MG63 (cell line): Measurements from ENCODE around the gene UNC5A. TPM values are rescaled to one million over a fixed set of nuclear protein-coding genes. Genes with fewer than 3 reads are reported as not detected.

Source experiments
- DNase-seq: peaks from one replicate; pipeline ENCODE4 v3.0.0-alpha.2; 2020
- H3K27me3 ChIP-seq: fragments of 250-450 bp; sonication (Bioruptor Pico); 2 replicates; pipeline ENCODE4 v1.5.1; 2020; ENCODE audit warnings: mild to moderate bottlenecking, moderate library complexity
- H3K36me3 ChIP-seq: fragments of 250-450 bp; sonication (Bioruptor Pico); 2 replicates; pipeline ENCODE4 v1.5.1; 2020; ENCODE audit warnings: mild to moderate bottlenecking, moderate library complexity
- H3K4me3 ChIP-seq: fragments of 250-450 bp; sonication (Bioruptor Pico); 2 replicates; pipeline ENCODE4 v1.5.1; 2020; ENCODE audit warnings: mild to moderate bottlenecking, moderate library complexity
- H3K9me3 ChIP-seq: fragments of 250-450 bp; sonication (Bioruptor Pico); 2 replicates; pipeline ENCODE4 v1.5.1; 2020; ENCODE audit warnings: mild to moderate bottlenecking, moderate library complexity
- total RNA-seq: library from RNA; depleted of rRNA; stranded (reverse); fragments of >200 nt; shearing (Covaris generic); gene quantifications from 2 replicates; pipeline ENCODE4 v1.2.3, GENCODE V29; 2014; ENCODE audit warnings: low replicate concordance; rRNA removed

Gene UNC5A
- total RNA-seq = not detected in 2 replicates

DNA sequence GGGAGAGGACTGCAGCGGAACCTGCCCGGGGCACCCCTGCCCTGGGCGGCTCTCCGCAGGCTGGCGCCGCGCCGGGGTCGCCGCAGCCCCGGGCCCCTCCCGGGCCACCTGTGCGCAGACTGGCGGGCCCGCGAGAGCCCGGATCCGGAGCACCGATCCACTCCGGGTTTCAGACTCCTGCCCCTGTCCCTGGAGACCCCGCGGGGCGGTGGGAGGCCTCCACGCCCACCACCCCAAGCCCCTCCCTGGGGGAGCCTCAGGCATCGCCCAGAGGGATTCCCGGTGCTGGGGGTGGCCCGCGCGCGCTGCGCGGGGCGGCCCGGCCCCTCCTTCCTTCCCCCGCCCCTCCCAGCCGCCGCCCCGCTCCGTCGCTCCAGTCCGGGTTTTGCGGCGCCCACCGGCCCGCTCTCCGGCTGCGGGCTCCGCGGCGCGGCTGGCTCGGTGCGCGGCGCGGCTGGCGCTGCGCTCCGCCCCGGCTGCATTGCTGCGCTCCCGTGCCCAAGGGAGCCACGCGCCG, at the start of gene UNC5A:
Gene UNC5A, plus strand, starts transcription at position 479 of the 517 bp plus-strand sequence. CDS start 192 bp downstream, outside the sequence.
- peak; percentile 69 for DNase-seq
- Histone ChIP-seq H3K27me3 (peaks cover 52% of the 10 kb centered on the region), H3K9me3 (peaks cover under 1% of the 10 kb centered on the region; the same call in 1 of the 2 replicates), H3K4me3 (peak within 1 kb of the TSS; percentile 55), H3K36me3 (no peaks in the 10 kb centered on the region)

DNA sequence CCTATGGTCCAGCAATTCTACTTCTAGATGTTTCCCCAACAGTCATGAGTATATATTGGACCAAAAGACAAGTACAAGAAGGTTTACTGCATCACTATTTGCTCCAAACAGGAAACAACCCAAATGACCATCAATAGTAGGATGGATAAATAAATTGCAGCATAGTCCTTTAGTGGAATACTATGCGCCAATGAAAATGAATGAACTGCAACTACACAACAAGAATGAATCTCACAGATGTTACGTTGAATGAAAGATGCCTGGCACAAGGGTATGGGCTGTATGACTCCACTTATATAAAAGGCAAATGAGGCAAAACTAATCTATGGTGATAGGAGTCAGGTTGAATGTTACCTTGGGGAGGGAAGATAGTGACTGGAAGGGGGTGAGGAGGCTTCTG, 48.6 kb upstream of the UNC5A start:
- peaks cover 59% of the 10 kb centered on the region for H3K27me3 ChIP-seq
- no peaks in the 10 kb centered on the region for H3K36me3 ChIP-seq
- no peak for DNase-seq
- peaks cover 16% of the 10 kb centered on the region for H3K9me3 ChIP-seq
- no peak overlapping the region for H3K4me3 ChIP-seq

- no peak overlapping the region for H3K4me3 ChIP-seq
- H3K9me3 ChIP-seq = peaks cover 18% of the 10 kb centered on the region
- H3K27me3 ChIP-seq = peaks cover 62% of the 10 kb centered on the region
- no peaks in the 10 kb centered on the region for H3K36me3 ChIP-seq
- DNase-seq = no peak
These were observed 47.9 kb upstream of the UNC5A start for GRCh38 chr5:176762489-176762888.

- no peak for DNase-seq
- no peaks in the 10 kb centered on the region for H3K36me3 ChIP-seq
- H3K9me3 ChIP-seq = peaks cover 19% of the 10 kb centered on the region
These were observed 44.7 kb upstream of the UNC5A start for GRCh38 chr5:176765687-176766086.

DNA sequence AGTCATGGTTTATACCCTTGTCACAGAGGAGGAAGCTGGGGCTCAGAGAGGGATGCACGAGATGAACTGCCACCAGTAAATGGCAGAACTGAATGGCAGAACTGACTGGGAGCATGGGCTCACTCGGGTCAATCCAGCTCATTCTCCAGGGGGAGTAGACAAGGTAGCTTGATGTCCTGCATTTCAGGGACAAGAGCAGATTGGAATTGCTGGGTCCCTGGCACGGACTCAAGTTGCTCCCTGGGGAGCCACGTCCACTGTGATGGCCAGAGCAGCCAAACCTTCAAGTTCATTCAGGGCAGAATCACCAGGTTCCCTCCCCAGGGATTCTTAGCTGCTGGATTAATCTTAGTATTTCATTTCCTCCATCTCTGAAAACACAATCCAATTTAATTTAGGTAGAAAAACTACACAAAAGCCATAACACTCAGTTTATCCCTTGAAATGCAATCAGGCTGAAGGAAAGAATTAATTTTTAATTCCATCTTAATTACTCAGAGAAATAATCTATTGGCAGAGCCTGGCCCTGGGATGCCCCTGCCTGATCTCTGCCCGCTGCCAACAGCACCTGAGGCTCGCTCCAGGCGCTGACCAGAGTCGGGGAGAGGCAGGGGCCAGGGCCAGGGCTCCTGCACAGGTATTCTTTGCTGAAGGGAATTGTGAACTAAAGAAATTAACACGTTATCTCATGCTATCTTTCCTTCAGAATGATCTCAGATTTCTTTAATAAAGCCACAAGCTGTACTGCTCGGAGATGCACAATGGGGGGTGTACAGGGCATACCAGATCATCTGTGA, 42.0 kb upstream of the UNC5A start:
- no peaks in the 10 kb centered on the region for H3K36me3 ChIP-seq
- no peak for DNase-seq
- H3K4me3 ChIP-seq = no peak overlapping the region
- peaks cover 61% of the 10 kb centered on the region for H3K27me3 ChIP-seq
- H3K9me3 ChIP-seq = peaks cover 19% of the 10 kb centered on the region

More at GRCh38 chr5:176765687-176766086, 44.7 kb upstream of the UNC5A start:
- peaks cover 72% of the 10 kb centered on the region for H3K27me3 ChIP-seq
- H3K4me3 ChIP-seq = no peak overlapping the region

- peaks cover 46% of the 10 kb centered on the region for H3K27me3 ChIP-seq
- H3K36me3 ChIP-seq = no peaks in the 10 kb centered on the region
- H3K9me3 ChIP-seq = peaks cover 18% of the 10 kb centered on the region
- no peak for DNase-seq
- H3K4me3 ChIP-seq = no peak overlapping the region
These were observed 40.4 kb upstream of the UNC5A start for GRCh38 chr5:176769911-176770310.

DNA sequence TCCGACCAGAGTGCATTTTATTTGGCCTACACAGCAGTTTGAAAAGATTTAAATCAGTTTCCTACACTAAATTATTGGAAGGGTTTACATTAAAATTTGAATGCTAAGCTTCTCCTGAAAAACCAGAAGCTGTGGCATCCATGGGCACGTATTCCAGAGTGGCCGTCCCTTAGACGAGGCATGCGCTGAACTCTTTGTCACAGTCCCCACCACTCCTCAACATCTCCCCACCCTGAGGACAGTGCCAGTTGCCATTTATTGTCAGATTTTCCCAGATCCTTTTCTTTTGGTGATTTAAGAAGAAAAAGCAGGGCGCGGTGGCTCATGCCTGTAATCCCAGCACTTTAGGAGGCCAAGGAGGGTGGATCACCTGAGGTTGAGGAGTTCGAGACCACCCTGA, 39.9 kb upstream of the UNC5A start:
- H3K27me3 ChIP-seq = peaks cover 41% of the 10 kb centered on the region
- DNase-seq = no peak
- peaks cover 12% of the 10 kb centered on the region for H3K9me3 ChIP-seq
- H3K36me3 ChIP-seq = no peaks in the 10 kb centered on the region
- H3K4me3 ChIP-seq = no peak overlapping the region

DNA sequence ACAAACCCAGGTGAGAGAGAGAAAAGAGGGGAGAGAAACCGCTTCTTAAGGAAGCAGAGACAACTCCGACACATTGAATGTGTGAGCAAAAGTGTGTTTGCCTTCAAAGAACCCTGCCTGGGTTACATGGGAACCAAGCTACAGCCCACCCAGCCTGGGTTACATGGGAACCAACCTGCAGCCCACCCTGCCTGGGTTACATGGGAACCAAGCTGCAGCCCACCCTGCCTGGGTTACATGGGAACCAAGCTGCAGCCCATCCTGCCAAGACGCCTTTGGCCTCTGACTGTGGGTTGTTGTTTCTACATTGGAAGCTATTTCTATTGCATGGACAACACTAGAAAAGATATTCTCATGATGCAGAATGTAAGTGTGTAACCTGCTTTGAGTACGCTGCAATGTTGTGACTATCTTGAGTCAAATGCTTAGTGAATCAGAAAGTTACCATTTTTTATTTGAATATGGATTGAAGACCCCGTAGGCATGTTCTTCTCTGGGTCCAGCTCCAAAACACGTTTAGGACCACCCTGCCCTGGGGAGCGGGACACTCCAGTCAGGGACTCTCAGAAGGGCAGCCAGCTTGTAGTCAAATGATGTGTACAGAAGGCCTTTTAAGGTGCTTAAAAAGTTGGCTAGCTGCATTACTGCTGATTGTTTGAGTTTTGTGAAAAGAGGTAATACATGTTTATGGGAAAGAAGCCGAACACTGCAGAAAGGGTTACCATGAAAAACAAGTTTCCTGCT, 39.1 kb upstream of the UNC5A start:
- Histone ChIP-seq H3K27me3 (peaks cover 32% of the 10 kb centered on the region), H3K36me3 (no peaks in the 10 kb centered on the region), H3K4me3 (no peak overlapping the region), H3K9me3 (peaks cover 4% of the 10 kb centered on the region)
- no peak for DNase-seq

DNA sequence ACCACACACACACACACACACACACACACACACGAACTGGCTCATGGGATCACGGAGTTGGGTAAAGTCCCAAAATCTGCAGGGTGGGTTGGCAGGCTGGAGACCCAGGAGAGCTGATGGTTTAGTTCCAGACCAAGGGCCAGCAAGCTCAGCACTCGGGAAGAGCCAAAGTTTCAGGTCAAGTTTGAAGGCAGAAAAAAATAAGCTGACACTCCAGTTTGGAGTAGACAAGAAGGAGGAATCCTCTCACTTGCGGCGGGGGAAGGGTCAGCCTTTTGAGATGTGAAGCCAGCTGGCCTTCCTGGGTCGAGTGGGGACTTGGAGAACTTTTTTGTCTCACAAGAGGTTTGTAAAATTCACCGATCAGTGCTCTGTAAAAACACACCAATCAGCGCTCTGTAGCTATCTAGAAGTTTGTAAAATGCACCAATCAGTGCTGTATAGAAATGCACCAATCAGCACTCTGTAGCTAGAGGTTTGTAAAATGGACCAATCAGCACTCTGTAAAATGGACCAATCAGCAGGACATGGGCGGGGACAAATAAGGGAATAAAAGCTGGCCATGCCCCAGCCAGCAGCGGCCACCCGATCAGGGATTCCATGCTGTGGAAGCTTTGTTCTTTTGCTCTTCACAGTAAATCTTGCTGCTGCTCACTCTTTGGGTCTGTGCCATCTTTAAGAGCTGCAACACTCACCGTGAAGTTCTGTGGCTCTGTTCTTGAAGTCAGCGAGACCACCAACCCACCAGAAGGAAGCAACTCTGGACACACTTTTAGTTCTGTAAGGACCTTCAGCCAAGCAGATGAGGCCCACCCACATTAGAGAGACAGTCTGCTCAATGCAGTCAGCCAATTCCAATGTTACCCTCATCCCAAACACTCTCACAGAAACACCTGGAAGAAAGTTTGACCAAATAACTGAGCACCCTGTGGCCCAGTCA, 37.8 kb upstream of the UNC5A start:
- Histone ChIP-seq H3K36me3 (no peaks in the 10 kb centered on the region), H3K9me3 (no peaks in the 10 kb centered on the region; the same call in 1 of the 2 replicates), H3K4me3 (no peak overlapping the region), H3K27me3 (peaks cover 21% of the 10 kb centered on the region)
- no peak for DNase-seq

- no peaks in the 10 kb centered on the region for H3K9me3 ChIP-seq
- H3K36me3 ChIP-seq = no peaks in the 10 kb centered on the region
- H3K4me3 ChIP-seq = no peak overlapping the region
- no peak for DNase-seq
- H3K27me3 ChIP-seq = peaks cover 11% of the 10 kb centered on the region
These were observed 36.8 kb upstream of the UNC5A start for GRCh38 chr5:176773408-176774035.

DNA sequence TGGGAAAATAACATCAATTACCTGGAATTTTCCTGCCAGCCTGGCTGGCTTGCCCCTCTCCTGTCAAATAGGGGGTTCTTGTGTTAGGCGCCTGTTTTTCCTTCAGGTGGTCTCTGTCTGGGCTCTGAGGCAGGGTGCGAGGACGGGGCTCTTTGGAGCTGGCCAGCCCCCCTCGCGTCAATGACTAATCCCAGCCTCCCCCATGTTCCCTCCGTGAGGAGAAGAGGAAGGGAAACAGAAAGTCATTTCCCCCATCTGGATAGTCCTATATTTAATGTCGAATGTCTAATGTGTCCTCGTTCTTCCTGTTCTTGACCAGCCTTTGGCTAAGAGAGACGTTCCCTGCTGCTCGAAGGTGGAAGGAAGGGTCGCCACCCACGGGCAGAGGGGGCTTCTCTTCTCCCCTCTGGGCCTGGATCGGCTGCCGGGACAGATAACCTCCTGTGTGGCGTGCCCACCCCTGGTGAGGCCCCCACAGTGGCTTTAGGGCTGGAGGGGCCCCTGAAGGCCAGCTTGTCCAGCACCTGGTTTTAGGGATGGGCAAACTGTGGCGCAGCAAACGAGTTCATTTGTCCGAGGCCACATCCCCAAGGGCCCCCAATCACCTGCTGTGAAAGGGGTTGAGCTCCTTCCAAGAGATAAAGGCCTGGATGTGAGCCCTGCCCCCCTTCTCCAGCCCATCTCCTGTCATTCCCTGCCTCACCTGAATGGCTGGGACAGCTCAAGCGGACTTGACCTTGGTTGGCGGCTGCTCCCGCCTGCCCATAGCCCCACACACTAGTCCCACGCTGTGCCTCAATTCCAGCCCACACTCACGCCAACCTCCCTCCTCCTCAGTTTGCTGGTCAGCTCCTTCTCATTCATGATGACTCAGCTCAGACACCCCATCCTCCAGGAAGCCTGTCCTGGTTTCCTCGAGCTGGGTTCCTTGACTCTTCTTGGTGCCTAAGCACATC, 35.9 kb upstream of the UNC5A start:
- no peak for DNase-seq
- Histone ChIP-seq H3K27me3 (peaks cover 5% of the 10 kb centered on the region; the same call in 1 of the 2 replicates), H3K9me3 (no peaks in the 10 kb centered on the region), H3K36me3 (no peaks in the 10 kb centered on the region), H3K4me3 (no peak overlapping the region)

- no peak overlapping the region for H3K4me3 ChIP-seq
- H3K9me3 ChIP-seq = no peaks in the 10 kb centered on the region
- H3K27me3 ChIP-seq = no peaks in the 10 kb centered on the region; the same call in 1 of the 2 replicates
- no peak for DNase-seq
- H3K36me3 ChIP-seq = no peaks in the 10 kb centered on the region
These were observed 35.0 kb upstream of the UNC5A start for GRCh38 chr5:176775409-176775808.

DNA sequence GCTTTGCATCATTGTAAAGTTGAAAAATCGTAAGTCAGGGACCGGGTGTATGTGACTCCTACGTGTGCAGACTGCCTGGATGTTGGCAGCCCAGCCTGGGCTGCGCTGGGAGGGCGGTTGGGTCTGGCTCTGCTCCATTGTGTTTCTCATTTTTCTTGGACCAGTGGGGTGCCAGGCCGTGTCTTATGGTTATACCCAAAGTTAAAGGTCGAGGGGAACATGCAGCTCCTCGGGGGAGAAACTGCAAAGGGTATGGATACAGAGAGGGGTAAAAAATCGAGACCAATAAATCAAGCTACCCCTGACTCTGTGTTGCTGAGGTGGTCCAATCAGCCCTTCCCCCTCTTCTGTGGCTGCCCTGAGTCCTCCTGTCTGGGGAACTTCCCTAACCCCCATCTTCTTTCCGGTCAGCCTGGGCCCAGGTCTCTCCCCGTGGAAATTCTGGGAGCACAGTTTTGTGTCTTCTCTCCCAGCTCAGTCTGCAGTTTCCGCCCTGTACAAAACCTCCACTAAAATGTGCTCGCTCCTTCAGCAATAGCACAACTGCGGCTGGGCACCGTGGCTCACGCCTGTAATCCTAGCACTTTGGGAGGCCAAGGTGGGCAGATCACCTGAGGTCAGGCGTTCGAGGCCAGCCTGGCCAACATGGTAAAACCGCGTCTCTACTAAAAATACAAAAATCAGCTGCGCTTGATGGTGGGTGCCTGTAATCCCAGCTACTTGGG, 34.1 kb upstream of the UNC5A start:
- H3K4me3 ChIP-seq = no peak overlapping the region
- H3K27me3 ChIP-seq = no peaks in the 10 kb centered on the region; the same call in 1 of the 2 replicates
- no peak for DNase-seq
- no peaks in the 10 kb centered on the region for H3K9me3 ChIP-seq
- no peaks in the 10 kb centered on the region for H3K36me3 ChIP-seq

DNA sequence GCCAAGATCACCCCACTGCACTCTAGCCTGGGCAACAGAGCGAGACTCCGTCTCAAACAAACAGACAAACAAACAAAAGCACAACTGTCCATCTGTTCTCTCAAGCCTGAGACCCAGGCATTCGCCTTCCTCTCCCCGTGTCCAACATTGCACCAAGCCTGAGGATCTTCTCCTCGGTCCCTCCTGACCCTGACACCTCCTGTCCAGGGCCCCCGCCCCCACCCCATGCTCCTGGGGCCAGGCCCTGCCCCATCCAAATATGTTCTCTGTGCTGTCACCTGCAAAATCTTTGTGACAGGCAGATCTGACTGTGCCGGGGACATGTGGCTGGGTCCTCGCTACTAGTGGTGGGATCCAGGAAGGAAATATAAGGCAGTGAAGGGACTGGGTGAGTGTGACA, 33.4 kb upstream of the UNC5A start:
- no peak for DNase-seq
- Histone ChIP-seq H3K4me3 (no peak overlapping the region), H3K27me3 (no peaks in the 10 kb centered on the region; the same call in 1 of the 2 replicates), H3K9me3 (no peaks in the 10 kb centered on the region), H3K36me3 (no peaks in the 10 kb centered on the region)
